ENCODE data around the gene FAP.

FAP gene

DNA sequence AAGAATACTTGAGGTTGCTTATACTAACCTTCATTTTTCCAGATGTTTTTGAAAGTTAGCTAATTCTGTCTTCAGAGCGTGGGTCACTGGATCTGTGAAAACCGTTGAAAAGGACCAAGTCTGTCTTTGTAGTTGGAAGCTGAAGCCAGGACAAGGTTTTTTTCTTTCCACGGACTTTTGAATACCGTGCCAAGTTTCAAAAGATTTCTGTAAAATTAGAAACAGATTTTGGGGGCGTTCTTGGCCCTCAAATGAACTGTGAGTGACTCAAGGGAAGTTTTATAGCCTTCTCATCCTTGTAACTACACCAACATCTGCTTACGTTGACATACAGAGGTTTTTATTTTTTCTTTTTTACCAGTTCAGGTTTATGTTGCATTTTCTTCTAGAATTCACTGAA, at the start of gene FAP:
Gene FAP, minus strand, starts transcription at position 152 of the 400 bp plus-strand sequence. Its CDS starts 118 bp downstream, at position 34.
- DNase-seq (ENCODE audit: low spot score), result no peak

GRCh38 chr2:162291748-162292147, 48.5 kb upstream of the FAP start:
- DNase-seq (ENCODE audit: low spot score), result no peak

- DNase-seq (ENCODE audit: low spot score), result no peak
Observed at GRCh38 chr2:162282765-162283425, 39.6 kb upstream of the FAP start.

GRCh38 chr2:162280654-162281053, 37.4 kb upstream of the FAP start:
- DNase-seq (ENCODE audit: low spot score), result no peak

DNA sequence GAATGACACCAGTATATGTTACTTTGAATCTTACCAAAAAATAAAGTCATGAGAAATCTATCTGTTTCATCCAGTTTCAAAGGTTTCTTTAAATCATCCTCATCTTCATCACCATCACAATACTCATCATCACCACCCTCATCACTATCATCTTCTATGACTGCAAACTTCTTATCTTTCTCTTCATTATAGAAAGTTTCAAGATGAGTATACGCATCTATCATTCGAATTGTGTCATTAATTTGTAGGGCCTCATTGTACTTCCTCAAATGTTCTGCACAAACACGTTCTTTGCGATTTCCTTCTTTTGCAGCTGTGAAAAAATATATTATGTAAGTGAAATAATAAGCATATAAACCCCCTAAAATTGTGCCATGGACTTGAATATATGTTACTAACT, 34.1 kb upstream of the FAP start:
- no peak for DNase-seq (ENCODE audit: low spot score)

GRCh38 chr2:162267996-162268395, 24.8 kb upstream of the FAP start:
- DNase-seq (ENCODE audit: low spot score), result no peak

DNA sequence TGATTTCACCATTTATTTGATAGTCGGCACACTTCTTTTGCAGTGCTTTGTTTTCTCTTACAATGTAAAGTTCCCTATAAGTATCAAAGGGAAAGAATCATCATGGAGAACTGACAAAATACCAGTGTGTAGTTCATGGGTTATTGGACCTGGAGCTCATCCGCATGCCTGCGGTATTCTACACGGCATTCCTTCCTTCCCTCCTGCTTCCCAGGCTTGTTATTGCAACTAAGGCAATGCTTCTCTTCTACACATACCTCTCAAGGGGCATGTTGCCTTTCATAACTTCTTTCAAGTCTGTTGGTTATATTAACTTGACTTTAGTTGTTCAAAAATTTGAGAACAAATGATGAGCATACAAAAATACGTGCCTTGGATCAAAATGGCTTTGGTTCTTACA, 24.3 kb upstream of the FAP start:
- no peak for DNase-seq (ENCODE audit: low spot score)

DNA sequence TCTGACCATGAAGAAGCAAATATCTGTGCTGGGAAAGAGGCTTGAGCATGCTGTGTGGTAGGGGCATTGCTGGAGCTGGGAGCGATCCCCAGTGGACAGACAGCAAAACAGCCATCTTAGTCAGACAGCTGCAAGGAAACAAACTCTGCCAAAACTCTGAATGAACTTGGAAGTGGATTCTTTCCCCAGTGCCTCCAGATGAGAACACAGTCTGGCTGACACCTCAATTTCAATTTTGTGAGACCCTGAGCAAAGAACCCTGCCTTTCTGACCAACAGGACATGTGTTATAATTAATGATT, 23.2 kb upstream of the FAP start:
- no peak for DNase-seq (ENCODE audit: low spot score)

GRCh38 chr2:162265666-162266459, 22.6 kb upstream of the FAP start:
- DNase-seq (ENCODE audit: low spot score), result no peak

DNA sequence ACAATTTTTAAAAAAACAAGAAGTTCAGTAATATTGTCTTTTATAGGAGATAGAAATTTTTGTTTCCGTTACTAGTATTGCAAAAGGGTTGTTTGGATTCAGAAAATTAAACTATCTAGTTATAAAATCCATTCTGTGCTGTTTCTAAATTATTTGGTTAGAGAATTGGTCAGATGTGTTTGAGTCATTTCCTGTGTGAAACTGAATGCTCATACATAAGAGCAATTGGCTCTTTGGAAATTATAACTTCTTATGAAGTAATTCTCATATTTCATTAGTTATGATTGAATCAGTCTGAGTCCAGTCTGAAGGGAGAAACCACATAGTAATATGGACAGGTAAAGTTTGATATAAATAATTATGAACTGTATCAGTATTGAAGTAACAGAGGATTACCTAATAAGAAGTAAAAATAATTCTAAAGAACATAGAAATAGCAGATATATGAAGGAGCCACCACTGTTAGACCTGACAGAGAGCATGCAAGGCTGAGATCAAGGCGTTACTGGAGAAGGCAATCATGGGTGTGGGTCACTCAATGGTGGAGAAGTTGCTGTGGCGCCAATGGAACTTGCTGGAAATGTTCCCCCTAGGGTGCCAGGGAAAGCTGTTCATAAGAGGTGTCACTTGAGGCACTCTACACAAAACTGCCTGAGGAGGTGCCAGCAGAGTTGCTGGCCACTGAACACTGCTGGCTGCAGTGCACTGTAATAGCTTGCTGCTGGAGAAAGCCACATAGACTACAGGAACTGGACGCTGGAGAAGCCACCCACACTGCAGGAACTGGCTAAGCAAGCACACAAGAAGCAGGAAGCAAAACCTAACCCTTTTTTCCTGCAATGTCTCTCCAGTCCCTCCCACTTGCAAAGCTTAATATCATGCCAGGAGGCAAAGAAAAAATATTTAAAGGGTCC, 18.0 kb upstream of the FAP start:
- DNase-seq (ENCODE audit: low spot score), result no peak

DNA sequence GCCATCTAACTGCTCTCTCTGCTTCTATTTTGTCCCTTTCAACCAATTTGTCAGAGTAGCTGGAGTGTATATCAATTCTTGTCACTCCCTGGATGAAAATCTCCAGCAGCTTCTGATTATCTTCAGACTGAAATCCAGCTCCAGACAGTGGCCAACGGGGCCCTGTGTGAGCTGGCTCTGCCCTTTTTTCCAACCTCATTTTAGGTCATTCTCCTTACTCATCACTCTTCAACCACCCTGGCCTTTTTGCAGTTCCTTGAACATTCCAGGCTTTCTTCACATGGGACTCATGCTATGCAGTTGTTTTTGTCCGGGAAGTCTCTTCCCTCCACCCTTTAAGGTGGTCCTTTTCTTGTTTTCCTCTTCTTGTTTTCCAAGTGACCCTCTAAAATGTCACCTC, 15.4 kb upstream of the FAP start:
- DNase-seq (ENCODE audit: low spot score), result no peak

DNA sequence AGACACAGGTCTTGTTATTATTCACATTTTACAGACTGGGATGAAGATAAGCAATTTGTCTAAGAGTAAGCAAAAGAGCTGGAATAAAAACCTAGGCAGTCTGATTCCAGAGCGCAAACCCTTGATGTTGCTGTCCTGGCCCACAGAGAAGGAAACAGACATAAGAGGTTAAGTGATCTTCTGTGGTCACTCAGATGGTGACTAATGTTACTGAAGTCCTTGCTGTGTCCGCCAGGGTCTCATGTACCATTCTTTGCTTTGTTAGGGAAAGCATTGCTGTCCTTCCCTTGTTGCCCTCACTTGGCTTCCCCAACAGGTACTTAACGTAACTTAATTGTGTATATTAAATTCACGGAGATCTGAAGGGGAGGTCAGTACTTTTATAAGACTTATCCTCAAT, 14.9 kb upstream of the FAP start:
- DNase-seq (ENCODE audit: low spot score), result no peak

DNA sequence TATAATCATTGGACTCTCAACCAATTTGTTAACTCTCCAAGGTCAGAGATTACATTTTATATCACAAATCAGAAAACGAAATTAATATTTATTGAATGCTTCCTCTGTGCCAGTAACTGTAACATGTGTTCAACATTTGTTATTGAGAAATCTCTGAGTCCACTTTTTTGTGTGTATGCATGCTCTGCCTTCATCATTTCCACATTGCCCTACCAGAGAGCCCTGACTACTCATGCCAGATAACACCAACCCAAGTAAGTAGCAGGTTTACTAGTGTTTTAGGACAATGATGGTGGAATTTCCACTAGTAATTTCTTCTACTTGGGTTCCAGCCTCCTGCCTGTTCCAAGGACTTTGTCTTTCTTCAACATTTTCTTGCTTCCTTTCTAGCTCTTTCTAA, 14.2 kb upstream of the FAP start:
- DNase-seq (ENCODE audit: low spot score), result no peak

- no peak for DNase-seq (ENCODE audit: low spot score)
Observed at GRCh38 chr2:162256591-162256991, 13.3 kb upstream of the FAP start.

GRCh38 chr2:162254236-162254871, 11.1 kb upstream of the FAP start:
- no peak for DNase-seq (ENCODE audit: low spot score)

- DNase-seq (ENCODE audit: low spot score), result no peak
Observed at GRCh38 chr2:162253435-162253834, 10.2 kb upstream of the FAP start.

- no peak for DNase-seq (ENCODE audit: low spot score)
Observed at GRCh38 chr2:162252153-162252552, 8.9 kb upstream of the FAP start.

DNA sequence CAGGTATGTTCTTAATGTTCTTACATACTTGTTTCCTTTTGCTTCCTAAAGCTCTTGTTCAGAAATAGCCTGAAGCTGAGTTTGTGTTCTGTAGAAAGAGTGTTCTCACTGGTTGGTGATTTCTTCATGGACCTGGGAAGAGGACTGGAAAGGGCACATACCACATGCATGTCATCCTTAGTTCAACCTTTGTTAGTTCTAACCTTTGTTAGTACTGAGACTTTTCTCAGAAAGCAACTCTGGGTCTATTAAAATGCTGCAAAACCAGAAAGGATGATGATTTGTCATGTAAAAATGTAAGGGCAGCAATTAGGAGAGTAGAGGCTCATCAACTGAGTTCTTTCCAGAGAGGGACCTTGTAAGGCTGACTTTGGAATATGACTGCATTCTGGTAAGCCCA, 2.5 kb upstream of the FAP start:
- no peak for DNase-seq (ENCODE audit: low spot score)

DNA sequence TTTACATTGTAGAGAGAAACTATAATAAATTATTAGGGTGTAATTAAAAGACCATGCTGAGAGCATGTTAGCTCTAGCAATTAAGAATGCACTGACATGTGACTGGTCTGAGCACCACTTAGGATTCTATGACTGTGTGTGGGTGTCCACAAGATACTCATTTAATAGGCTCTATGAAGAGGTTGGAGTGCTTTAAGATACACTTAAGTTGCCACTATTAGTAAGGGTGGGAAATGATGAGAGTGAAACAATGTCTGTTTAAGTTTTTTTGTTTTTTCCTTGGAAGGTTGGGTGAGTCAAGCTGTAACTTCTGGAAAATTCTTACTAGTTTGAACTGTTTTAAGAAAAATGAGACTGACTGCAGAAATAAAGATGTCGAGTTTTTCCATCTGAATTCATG, 1.8 kb upstream of the FAP start:
- no peak for DNase-seq (ENCODE audit: low spot score)

DNA sequence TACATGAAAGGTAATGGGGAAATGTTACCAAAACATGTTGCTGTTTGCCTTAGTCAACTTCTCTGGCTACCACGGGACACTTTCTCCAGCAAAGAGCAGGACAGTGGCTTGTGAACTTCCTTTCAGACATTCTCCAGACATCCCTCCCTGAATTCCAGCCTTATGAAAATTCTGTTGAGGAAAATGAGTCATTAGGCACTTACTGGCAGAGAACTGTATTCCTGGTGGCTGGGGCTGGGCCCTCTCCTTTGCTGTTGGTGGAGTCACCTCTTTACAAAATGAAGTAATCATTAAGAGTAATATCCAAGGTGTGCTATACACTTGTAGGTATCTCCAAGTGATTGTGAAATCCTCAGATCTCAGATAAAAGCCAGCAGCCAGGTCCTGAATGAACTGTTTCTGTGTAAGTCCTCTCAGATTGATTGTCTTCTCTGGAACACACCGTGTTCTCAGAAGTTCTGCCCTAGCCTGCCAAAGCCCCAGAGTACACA, 1.3 kb upstream of the FAP start:
- no peak for DNase-seq (ENCODE audit: low spot score)

DNA sequence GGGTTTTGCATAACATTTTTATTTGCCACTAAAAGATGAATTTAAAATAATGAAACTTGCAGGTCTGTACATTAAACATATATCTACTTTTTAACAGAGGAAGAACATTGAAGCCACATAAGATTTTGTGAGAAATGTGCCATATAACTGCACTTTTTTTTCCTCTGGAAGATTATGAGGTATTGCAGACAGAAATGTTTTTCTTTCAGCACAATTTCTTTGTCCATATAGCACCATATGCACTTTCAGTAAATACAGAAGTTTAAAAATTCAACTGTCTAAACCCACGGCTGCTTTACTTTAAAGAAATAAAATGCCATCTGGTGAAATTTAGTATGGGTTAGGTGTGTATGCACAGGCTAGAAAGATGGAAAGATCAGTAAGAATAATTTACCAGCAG, 470 bp upstream of the FAP start:
- no peak for DNase-seq (ENCODE audit: low spot score)

GRCh38 chr2:162242586-162243280, 512 bp downstream of the FAP start:
- DNase-seq (ENCODE audit: low spot score), result no peak

Measured in ecto neural progenitor cell (in vitro differentiated cells).